Thymus (tissue), 11 donors: ENCODE data around the gene ODF4. TPM values are rescaled to one million over a fixed set of nuclear protein-coding genes. Genes with fewer than 3 reads are reported as not detected.
"Not testable (repeated sequence)": the region's sequence is repeated elsewhere in the genome, so short reads cannot be mapped to it uniquely, and the experiment has no call there.

Source experiments
- DNase-seq, 9 donors: peaks; one replicate each; pipeline ENCODE4 v3.0.0-alpha.2; 2013; ENCODE audit warnings: low spot score in 9 of 9, low read depth in 6 of 9, missing footprints in 1 of 9
- H3K27ac ChIP-seq, 2 donors: one replicate each; pipeline ENCODE4 v1.5.1; 2013; ENCODE audit warnings: control low read depth in 1 of 2, low read depth in 1 of 2, low read length in 1 of 2, mild to moderate bottlenecking in 1 of 2, moderate library complexity in 1 of 2
- H3K27me3 ChIP-seq, 2 donors: one replicate each; pipeline ENCODE4 v1.5.1; 2013; ENCODE audit warnings: low read length in 1 of 2; ENCODE audit not compliant: control insufficient read depth in 2 of 2, insufficient read depth in 1 of 2
- H3K36me3 ChIP-seq, 2 donors: one replicate each; pipeline ENCODE4 v1.5.1; 2013; ENCODE audit warnings: low read length in 1 of 2, mild to moderate bottlenecking in 1 of 2, moderate library complexity in 1 of 2; ENCODE audit not compliant: control insufficient read depth in 2 of 2, insufficient read depth in 2 of 2
- H3K4me1 ChIP-seq, 2 donors: one replicate each; pipeline ENCODE4 v1.5.1; 2013; ENCODE audit warnings: low read length in 2 of 2; ENCODE audit not compliant: control insufficient read depth in 2 of 2, insufficient read depth in 2 of 2
- H3K4me3 ChIP-seq, 2 donors: one replicate each; pipeline ENCODE4 v1.5.1; 2013; ENCODE audit warnings: low read length in 2 of 2, control low read depth in 1 of 2, mild to moderate bottlenecking in 1 of 2
- H3K9me3 ChIP-seq, 2 donors: one replicate each; pipeline ENCODE4 v1.5.1; 2013; ENCODE audit warnings: low read length in 1 of 2, mild to moderate bottlenecking in 1 of 2; ENCODE audit not compliant: control insufficient read depth in 2 of 2, insufficient read depth in 1 of 2
- WGBS: extraction: QIAGEN DNeasy Blood & Tissue Kit; methylation state at CpG from one replicate; pipeline ENCODE4 v1.1.7; 2013; 5-methylcytosine and 5-hydroxymethylcytosine counted together
- polyA plus RNA-seq: library from polyadenylated mRNA; stranded (reverse); fragments of 200-250 nt; gene quantifications from one replicate; pipeline ENCODE4 v1.2.3, GENCODE V29; 2013
- total RNA-seq: library from RNA; stranded (reverse); fragments of 120-200 nt; gene quantifications from one replicate; pipeline ENCODE4 v1.2.4, GENCODE V29; 2013
- donor health status: healthy.

The ODF4 gene
- total and polyA plus RNA-seq, 2 donors: 0.05 TPM; not detected in 1

GRCh38 chr17:8338753-8339140 lies 893 bp upstream of the ODF4 start:
- no peaks in the 10 kb centered on the region for H3K9me3 ChIP-seq
- H3K36me3 ChIP-seq: no peaks in the 10 kb centered on the region
- WGBS: over 99% methylated on average over 5 of the region's 5 CpGs
- no peak for DNase-seq
- no peak overlapping the region for H3K27ac ChIP-seq
- no peaks in the 10 kb centered on the region for H3K27me3 ChIP-seq
- H3K4me1 ChIP-seq: no peaks in the 10 kb centered on the region
- H3K4me3 ChIP-seq: no peak overlapping the region

- Histone ChIP-seq H3K36me3 (no peaks in the 10 kb centered on the region), H3K27ac (no peak overlapping the region), H3K4me1 (no peaks in the 10 kb centered on the region), H3K27me3 (peaks cover 0 to 17% of the 10 kb centered on the region in 2 donors), H3K9me3 (no peaks in the 10 kb centered on the region), H3K4me3 (no peak overlapping the region)
- DNase-seq: no peak
- 90% methylated on average over 4 of the region's 4 CpGs for WGBS
Observed at GRCh38 chr17:8341456-8341855, 1.8 kb downstream of the ODF4 start.

GRCh38 chr17:8345052-8345690 lies 5.5 kb downstream of the ODF4 start:
- H3K4me3 ChIP-seq: no peak overlapping the region
- H3K4me1 ChIP-seq: no peaks in the 10 kb centered on the region
- H3K27me3 ChIP-seq: peaks cover 0 to 31% of the 10 kb centered on the region in 2 donors
- H3K9me3 ChIP-seq: no peaks in the 10 kb centered on the region
- H3K27ac ChIP-seq: no peak overlapping the region
- 60% methylated on average over 6 of the region's 6 CpGs for WGBS
- no peak for DNase-seq
- H3K36me3 ChIP-seq: no peaks in the 10 kb centered on the region

- Histone ChIP-seq H3K27ac (no peak overlapping the region), H3K36me3 (no peaks in the 10 kb centered on the region), H3K4me3 (no peak overlapping the region), H3K9me3 (no peaks in the 10 kb centered on the region), H3K4me1 (no peaks in the 10 kb centered on the region), H3K27me3 (peaks cover 0 to 31% of the 10 kb centered on the region in 2 donors)
- 91% methylated on average over 5 of the region's 5 CpGs for WGBS
- no peak for DNase-seq
Observed at GRCh38 chr17:8345951-8346665, 6.5 kb downstream of the ODF4 start.

GRCh38 chr17:8347001-8347400 lies 7.4 kb downstream of the ODF4 start:
- not testable (repeated sequence) for H3K9me3 ChIP-seq, DNase-seq, H3K4me3 ChIP-seq, H3K27ac ChIP-seq, H3K36me3 ChIP-seq, H3K4me1 ChIP-seq
- H3K27me3 ChIP-seq: peaks cover 0 to 31% of the 10 kb centered on the region in 2 donors
- 75% methylated on average over 24 of the region's 25 CpGs for WGBS

- DNase-seq: no peak
- Histone ChIP-seq H3K4me1 (no peaks in the 10 kb centered on the region), H3K27me3 (peaks cover 0 to 25% of the 10 kb centered on the region in 2 donors), H3K4me3 (no peak overlapping the region), H3K27ac (no peak overlapping the region), H3K9me3 (no peaks in the 10 kb centered on the region), H3K36me3 (no peaks in the 10 kb centered on the region)
- WGBS: 91% methylated on average over 7 of the region's 7 CpGs
Observed at GRCh38 chr17:8350339-8350738, 10.7 kb downstream of the ODF4 start.

- Histone ChIP-seq H3K4me3 (no peak overlapping the region), H3K36me3 (no peaks in the 10 kb centered on the region), H3K27me3 (no peaks in the 10 kb centered on the region), H3K27ac (no peak overlapping the region), H3K4me1 (no peaks in the 10 kb centered on the region), H3K9me3 (no peaks in the 10 kb centered on the region)
- WGBS: 83% methylated on average over 7 of the region's 7 CpGs
- no peak for DNase-seq
Observed at GRCh38 chr17:8353736-8354135, 14.1 kb downstream of the ODF4 start.

- Histone ChIP-seq H3K9me3 (no peaks in the 10 kb centered on the region), H3K27ac (no peak overlapping the region), H3K4me1 (no peaks in the 10 kb centered on the region), H3K4me3 (no peak overlapping the region), H3K27me3 (no peaks in the 10 kb centered on the region), H3K36me3 (no peaks in the 10 kb centered on the region)
- no peak for DNase-seq
- 88% methylated on average over 8 of the region's 8 CpGs for WGBS
Observed at GRCh38 chr17:8354236-8354635, 14.6 kb downstream of the ODF4 start.

GRCh38 chr17:8357910-8358309 lies 18.3 kb downstream of the ODF4 start:
- WGBS: 98% methylated on average over 3 of the region's 3 CpGs

More at GRCh38 chr17:8357910-8358309, 18.3 kb downstream of the ODF4 start:
- Histone ChIP-seq H3K4me1 (peaks cover 0 to 5% of the 10 kb centered on the region in 2 donors), H3K9me3 (no peaks in the 10 kb centered on the region), H3K4me3 (no peak overlapping the region), H3K27me3 (no peaks in the 10 kb centered on the region), H3K36me3 (no peaks in the 10 kb centered on the region), H3K27ac (no peak overlapping the region)
- no peak for DNase-seq
